GM13976 (cell line): ENCODE results near the gene AAMP.

Source experiments
- DNase-seq: peaks from one replicate; pipeline ENCODE4 v3.0.0; 2012; ENCODE audit warnings: low spot score
- in situ Hi-C: fragments of 300-500 bp; cut with MboI; formaldehyde crosslinking; loops from one replicate; pipeline ENCODE4 v1.12.0; 2022; ENCODE audit warnings: low sequenced_read_pairs, mixed read lengths, inconsistent platforms; ENCODE audit not compliant: unreplicated experiment
- TF ChIP-seq, protein P1 (sequence below): IDR thresholded peaks from 2 replicates; pipeline ENCODE4 v1.5.1; 2012; ENCODE audit warnings: borderline replicate concordance, mild to moderate bottlenecking; ENCODE audit not compliant: insufficient read depth; ENCODE audit errors: extremely low read depth, missing control alignments, control extremely low read depth

Gene AAMP

DNA sequence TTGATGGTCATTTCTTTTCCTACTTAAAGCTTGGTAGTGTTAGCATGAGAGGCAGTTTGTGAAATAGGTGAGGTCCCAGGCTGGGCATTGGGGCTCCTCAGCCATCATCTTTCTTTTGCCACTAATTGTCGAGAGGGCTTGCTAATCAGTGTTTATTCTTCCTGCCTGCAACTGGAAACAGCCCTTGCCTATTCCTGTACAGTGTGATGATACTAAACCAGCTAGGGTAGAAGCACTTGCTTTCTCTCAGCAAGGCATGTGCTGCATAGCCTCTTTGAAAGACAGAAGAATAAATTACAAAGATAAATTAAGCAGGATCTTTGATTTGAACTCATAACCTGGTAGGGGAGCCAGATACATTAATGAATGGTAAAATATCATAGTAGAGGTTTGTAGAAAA is 25.7 kb downstream of the AAMP start:
- in situ Hi-C loops, result no loop called here
- TF ChIP-seq, protein P1, sequence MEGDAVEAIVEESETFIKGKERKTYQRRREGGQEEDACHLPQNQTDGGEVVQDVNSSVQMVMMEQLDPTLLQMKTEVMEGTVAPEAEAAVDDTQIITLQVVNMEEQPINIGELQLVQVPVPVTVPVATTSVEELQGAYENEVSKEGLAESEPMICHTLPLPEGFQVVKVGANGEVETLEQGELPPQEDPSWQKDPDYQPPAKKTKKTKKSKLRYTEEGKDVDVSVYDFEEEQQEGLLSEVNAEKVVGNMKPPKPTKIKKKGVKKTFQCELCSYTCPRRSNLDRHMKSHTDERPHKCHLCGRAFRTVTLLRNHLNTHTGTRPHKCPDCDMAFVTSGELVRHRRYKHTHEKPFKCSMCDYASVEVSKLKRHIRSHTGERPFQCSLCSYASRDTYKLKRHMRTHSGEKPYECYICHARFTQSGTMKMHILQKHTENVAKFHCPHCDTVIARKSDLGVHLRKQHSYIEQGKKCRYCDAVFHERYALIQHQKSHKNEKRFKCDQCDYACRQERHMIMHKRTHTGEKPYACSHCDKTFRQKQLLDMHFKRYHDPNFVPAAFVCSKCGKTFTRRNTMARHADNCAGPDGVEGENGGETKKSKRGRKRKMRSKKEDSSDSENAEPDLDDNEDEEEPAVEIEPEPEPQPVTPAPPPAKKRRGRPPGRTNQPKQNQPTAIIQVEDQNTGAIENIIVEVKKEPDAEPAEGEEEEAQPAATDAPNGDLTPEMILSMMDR, result no peak
- no peak for DNase-seq

DNA sequence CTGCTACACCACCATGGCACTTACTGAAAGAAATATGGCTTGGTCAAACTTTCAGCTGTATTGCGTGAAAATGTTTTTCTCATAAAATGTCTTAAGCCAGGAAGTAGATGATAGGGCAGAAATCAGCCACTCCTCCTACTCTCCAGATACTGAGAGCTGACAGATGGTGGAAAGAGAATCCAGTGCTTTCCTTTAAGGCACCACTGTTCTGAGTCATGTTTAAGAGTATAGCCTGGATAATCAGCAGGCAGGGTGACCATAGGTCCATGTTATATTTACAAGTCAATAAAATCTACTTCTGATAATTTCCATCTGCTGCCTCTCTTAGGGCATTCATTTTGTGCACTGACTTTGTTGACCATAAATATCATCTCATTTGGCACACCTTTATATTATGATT is 31.1 kb downstream of the AAMP start:
- TF ChIP-seq, protein P1, result no peak
- in situ Hi-C loops, result no loop called here
- no peak for DNase-seq

DNA sequence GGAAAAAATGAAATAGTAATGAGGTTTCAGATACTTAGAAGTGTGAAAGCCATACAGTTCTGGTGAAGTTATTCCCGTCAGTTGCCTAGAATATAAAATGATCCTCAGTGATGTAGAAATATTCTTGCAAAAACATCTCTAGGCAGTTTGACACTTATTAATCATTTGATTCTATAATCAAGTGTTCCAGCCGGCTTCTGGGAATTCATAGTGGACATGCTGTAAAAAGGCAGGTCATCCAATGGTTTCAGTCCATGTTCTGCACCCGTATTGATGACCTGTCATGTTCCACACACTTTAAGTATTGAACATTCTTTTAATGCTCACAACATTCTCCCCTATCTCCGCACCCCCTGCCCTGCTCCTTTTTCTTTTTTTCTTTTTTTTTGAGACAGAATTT is 33.1 kb downstream of the AAMP start:
- in situ Hi-C loops, result no loop called here
- TF ChIP-seq, protein P1, result no peak
- no peak for DNase-seq

DNA sequence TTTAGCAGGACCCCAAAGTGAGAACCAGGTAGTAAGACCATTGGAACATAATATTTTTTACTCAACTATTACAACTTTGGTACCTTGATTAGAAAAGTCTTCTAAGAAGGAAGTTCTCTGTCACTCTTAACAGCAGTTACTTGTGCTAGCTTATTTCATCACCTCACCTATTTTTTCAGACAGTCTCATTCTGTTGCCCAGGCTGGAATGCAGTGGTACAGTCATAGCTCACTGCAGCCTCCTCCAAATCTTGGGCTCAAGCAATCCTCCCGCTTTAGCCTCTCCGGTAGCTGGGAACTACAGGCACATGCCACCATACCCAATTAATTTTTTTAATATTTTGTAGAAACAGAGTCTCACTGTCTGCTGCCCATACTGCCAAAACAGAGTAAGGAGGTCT is 34.9 kb downstream of the AAMP start:
- TF ChIP-seq, protein P1, result no peak
- no peak for DNase-seq
- in situ Hi-C loops, result no loop called here

DNA sequence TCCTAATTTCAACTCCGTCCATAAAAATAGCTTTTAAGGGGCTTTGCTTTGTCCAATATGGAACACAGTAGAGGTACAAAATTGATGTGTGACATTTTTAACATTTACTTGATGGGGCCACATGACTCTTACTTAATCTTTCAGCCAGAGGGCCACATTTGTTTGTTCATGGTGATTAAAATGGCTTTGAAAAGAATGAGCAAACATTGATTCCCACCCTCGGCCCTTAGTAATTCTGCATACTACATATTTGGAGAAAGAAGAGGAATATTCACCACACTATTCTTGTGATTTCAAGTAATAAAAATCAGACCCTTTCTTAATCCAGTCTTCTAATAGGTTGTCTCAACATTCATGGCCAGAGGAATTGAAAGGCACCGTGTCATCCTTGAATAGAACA is 35.4 kb downstream of the AAMP start:
- in situ Hi-C loops, result no loop called here
- TF ChIP-seq, protein P1, result no peak
- DNase-seq, result no peak

DNA sequence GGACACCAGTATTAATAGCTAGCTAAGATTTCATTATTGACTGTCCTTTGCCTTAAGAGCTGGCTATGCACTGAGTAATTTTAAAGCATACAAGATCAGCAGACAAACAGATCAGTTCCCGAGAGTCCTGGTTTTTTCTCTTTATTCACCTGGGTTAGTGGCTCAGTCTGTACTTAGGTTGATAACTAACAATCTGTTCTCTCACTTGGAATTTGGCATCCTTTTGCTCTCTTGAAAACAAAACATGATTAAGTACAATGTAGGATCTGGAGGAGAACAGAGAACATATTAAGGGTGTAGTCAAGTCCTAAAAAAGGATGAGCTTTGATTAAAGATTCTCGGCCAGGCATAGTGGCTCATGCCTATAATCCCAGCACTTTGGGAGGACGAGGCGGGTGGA is 36.4 kb downstream of the AAMP start:
- TF ChIP-seq, protein P1, result no peak
- DNase-seq, result no peak
- in situ Hi-C loops, result no loop called here

DNA sequence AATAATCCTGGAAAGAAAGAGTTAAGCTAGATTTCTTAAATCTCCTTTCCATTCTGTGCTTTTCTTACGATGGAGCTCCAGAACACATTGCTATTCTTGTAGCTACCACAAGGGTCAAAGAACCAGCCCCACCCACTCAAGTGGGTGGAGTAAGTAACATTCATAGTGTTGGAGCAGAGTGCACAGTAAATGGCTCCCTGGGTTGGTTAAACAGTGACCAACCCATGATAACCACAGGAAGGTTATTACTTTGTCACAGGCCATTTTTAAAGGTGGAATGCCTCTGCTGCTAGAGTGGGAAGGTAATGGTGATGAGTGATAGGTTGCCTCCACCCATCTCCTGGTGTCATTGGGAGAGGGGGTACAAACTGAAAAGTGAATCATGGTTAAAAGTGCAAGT is 39.1 kb downstream of the AAMP start:
- in situ Hi-C loops, result no loop called here
- TF ChIP-seq, protein P1, result no peak
- peak; percentile 29 for DNase-seq
